NB4 (cell line): ENCODE results near the gene FAM240A.

ENCODE experiments used
- POLR2A ChIP-seq: IDR thresholded peaks from 2 replicates; pipeline ENCODE4 v1.6.1; 2011; ENCODE audit warnings: mild to moderate bottlenecking; ENCODE audit not compliant: insufficient read length; ENCODE audit errors: extremely low read depth
- TF ChIP-seq, protein P1 (sequence below): IDR thresholded peaks from one replicate; pipeline ENCODE4 v1.5.1; 2012; ENCODE audit warnings: low read depth, low read length
- TF ChIP-seq, protein P2 (sequence below): IDR thresholded peaks from 2 replicates; pipeline ENCODE4 v1.6.1; 2011; ENCODE audit warnings: low read depth, low read length

DNA sequence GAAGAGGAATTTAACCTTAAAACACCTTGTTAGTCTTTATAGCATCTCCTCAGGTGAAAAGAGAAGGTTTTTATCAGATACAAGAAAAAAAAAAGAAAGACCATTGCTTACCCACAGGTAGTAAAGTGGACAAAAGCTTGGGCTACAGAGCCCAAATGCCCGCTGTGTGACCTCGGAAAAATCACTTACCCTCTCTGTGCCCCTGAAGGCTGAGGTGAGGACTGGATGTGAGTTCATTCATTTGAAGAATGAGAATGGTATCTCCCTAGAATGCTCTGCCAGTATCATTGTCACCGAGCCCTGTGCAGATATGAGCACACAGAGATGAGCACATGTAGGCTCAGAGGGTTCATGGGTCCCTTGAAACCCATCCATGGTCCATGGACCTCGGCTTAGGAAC, 17.6 kb upstream of the FAM240A start:
- no peak for TF ChIP-seq POLR2A
- TF ChIP-seq, protein P1, sequence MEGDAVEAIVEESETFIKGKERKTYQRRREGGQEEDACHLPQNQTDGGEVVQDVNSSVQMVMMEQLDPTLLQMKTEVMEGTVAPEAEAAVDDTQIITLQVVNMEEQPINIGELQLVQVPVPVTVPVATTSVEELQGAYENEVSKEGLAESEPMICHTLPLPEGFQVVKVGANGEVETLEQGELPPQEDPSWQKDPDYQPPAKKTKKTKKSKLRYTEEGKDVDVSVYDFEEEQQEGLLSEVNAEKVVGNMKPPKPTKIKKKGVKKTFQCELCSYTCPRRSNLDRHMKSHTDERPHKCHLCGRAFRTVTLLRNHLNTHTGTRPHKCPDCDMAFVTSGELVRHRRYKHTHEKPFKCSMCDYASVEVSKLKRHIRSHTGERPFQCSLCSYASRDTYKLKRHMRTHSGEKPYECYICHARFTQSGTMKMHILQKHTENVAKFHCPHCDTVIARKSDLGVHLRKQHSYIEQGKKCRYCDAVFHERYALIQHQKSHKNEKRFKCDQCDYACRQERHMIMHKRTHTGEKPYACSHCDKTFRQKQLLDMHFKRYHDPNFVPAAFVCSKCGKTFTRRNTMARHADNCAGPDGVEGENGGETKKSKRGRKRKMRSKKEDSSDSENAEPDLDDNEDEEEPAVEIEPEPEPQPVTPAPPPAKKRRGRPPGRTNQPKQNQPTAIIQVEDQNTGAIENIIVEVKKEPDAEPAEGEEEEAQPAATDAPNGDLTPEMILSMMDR = no peak
- TF ChIP-seq, protein P2, sequence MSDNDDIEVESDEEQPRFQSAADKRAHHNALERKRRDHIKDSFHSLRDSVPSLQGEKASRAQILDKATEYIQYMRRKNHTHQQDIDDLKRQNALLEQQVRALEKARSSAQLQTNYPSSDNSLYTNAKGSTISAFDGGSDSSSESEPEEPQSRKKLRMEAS = no peak
